ENCODE results near the gene XAB2. TPM values are rescaled to one million over a fixed set of nuclear protein-coding genes. Genes with fewer than 3 reads are reported as not detected.
A peak's percentile ranks its signal among the peaks of the same experiment; 100 is the strongest.

XAB2 gene
- total RNA-seq, 1 experiment from 2014 or later = 36.9 TPM

DNA sequence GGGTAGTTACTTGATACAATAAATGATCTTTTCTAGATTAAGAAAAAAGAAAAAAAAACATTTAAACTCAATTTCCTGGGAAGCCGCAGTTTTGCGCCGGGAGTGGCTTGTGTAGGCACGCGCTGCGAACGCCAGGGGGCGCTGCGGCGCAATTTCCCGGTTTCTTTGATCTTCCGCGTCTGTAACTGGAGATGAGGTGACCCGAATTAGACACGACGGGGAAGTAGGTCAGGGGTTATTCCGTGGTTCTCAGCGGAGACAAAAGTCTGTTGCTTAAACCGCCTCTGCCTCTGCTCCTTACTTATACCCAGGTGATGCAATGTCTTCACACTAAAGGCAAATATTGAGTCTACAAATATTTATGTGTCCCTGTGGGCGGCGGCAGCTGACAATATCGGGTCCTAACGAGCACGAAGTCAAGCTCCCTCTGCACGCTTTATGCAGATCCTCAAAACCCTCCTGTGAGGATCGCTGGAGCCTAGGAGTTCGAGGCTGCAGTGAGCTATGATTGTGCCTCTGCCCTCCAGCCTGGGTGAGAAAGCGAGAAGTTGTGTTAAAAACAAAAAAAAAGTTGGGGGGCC lies 22.8 kb upstream of the XAB2 start:
- H3K4me3 ChIP-seq (ENCODE audit: low read depth in 2 of 2, low read length in 2 of 2) = peak overlapping the region; percentile 25 to 58
- H3K36me3 ChIP-seq (ENCODE audit: control insufficient read depth, insufficient read depth, low read length) = no peaks in the 10 kb centered on the region
- ATAC-seq (peak; percentile 70), DNase-seq (ENCODE audit: low read depth, low spot score) (peak; percentile 70)
- no peaks in the 10 kb centered on the region for H3K4me1 ChIP-seq (ENCODE audit: control insufficient read depth, insufficient read depth, low read length)
- in situ Hi-C loops (cut with HindIII; ENCODE audit: low pct_unique_long_range_greater_than_20kb, low sequenced_read_pairs) = no loop called here
- BruUV-seq (replicated peaks) = no TSS peak
- intact Hi-C loops (cut with micrococcal nuclease; ENCODE audit: unreplicated experiment) = no loop called here
- H3K27me3 ChIP-seq (ENCODE audit: control insufficient read depth, insufficient read depth, low read length) = no peaks in the 10 kb centered on the region
- TF ChIP-seq TCF7L2 (IDR thresholded peaks at IDR 0.05; ENCODE audit: low read depth, low read length) (peak; percentile 100), SIN3A (IDR thresholded peaks at IDR 0.05; ENCODE audit: borderline replicate concordance, insufficient read depth, low read depth, low read length) (no peak)
- TF ChIP-seq, protein P1, sequence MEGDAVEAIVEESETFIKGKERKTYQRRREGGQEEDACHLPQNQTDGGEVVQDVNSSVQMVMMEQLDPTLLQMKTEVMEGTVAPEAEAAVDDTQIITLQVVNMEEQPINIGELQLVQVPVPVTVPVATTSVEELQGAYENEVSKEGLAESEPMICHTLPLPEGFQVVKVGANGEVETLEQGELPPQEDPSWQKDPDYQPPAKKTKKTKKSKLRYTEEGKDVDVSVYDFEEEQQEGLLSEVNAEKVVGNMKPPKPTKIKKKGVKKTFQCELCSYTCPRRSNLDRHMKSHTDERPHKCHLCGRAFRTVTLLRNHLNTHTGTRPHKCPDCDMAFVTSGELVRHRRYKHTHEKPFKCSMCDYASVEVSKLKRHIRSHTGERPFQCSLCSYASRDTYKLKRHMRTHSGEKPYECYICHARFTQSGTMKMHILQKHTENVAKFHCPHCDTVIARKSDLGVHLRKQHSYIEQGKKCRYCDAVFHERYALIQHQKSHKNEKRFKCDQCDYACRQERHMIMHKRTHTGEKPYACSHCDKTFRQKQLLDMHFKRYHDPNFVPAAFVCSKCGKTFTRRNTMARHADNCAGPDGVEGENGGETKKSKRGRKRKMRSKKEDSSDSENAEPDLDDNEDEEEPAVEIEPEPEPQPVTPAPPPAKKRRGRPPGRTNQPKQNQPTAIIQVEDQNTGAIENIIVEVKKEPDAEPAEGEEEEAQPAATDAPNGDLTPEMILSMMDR (IDR thresholded peaks at IDR 0.05) = peak; percentile 94
- TF ChIP-seq, protein P2, sequence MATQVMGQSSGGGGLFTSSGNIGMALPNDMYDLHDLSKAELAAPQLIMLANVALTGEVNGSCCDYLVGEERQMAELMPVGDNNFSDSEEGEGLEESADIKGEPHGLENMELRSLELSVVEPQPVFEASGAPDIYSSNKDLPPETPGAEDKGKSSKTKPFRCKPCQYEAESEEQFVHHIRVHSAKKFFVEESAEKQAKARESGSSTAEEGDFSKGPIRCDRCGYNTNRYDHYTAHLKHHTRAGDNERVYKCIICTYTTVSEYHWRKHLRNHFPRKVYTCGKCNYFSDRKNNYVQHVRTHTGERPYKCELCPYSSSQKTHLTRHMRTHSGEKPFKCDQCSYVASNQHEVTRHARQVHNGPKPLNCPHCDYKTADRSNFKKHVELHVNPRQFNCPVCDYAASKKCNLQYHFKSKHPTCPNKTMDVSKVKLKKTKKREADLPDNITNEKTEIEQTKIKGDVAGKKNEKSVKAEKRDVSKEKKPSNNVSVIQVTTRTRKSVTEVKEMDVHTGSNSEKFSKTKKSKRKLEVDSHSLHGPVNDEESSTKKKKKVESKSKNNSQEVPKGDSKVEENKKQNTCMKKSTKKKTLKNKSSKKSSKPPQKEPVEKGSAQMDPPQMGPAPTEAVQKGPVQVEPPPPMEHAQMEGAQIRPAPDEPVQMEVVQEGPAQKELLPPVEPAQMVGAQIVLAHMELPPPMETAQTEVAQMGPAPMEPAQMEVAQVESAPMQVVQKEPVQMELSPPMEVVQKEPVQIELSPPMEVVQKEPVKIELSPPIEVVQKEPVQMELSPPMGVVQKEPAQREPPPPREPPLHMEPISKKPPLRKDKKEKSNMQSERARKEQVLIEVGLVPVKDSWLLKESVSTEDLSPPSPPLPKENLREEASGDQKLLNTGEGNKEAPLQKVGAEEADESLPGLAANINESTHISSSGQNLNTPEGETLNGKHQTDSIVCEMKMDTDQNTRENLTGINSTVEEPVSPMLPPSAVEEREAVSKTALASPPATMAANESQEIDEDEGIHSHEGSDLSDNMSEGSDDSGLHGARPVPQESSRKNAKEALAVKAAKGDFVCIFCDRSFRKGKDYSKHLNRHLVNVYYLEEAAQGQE (IDR thresholded peaks at IDR 0.05; ENCODE audit: insufficient read depth in 1 of 2, low read depth in 2 of 2, low read length in 1 of 2) = no peak
- H3K9me3 ChIP-seq (ENCODE audit: control insufficient read depth, insufficient read depth, low read depth, low read length) = no peaks in the 10 kb centered on the region
- ChIA-PET POLR2A (no interaction called here), CTCF (interaction anchor here (0.6 to 0.7 kb wide), 2 partner anchors 39 to 428 kb away, joined by 3 to 12 read pairs; no protein-coding TSS in a partner anchor)
- H3K27ac ChIP-seq (ENCODE audit: low read length) = peak overlapping the region; percentile 39; the same call in 1 of the 2 replicates

DNA sequence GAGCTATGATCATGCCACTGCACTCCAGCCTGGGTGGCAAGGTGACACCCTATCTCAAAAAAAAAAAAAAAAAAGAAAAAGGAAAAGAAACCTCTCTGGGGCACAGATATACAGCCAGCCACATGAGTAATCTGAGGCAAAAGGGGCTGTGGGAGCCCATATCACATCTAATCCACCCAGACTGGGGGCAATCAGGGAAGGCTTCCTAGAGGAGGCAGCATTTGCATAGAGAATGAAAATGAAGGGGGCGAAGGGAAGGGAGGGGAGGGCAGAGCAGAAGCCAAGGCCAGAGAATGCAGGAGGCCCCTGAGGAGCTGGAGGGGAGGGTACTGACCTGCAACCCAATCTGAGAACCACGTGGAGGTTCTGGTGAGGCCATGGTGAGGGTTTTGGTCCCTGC lies 20.8 kb upstream of the XAB2 start:
- no peak for ATAC-seq
- ChIA-PET POLR2A (no interaction called here), CTCF (no interaction called here)
- Histone ChIP-seq H3K27me3 (ENCODE audit: control insufficient read depth, insufficient read depth, low read length) (no peaks in the 10 kb centered on the region), H3K27ac (ENCODE audit: low read length) (no peak overlapping the region), H3K4me3 (ENCODE audit: low read depth in 2 of 2, low read length in 2 of 2) (no peak overlapping the region), H3K36me3 (ENCODE audit: control insufficient read depth, insufficient read depth, low read length) (no peaks in the 10 kb centered on the region), H3K4me1 (ENCODE audit: control insufficient read depth, insufficient read depth, low read length) (no peaks in the 10 kb centered on the region), H3K9me3 (ENCODE audit: control insufficient read depth, insufficient read depth, low read depth, low read length) (no peaks in the 10 kb centered on the region)
- intact Hi-C loops (cut with micrococcal nuclease; ENCODE audit: unreplicated experiment) = no loop called here
- in situ Hi-C loops (cut with HindIII; ENCODE audit: low pct_unique_long_range_greater_than_20kb, low sequenced_read_pairs) = no loop called here
- DNase-seq (ENCODE audit: low read depth, low spot score) = no peak
- TF ChIP-seq, protein P1 (IDR thresholded peaks at IDR 0.05) = no peak
- TF ChIP-seq POLR2AphosphoS5 (IDR thresholded peaks at IDR 0.05; ENCODE audit: low read depth, low read length) = no peak
- BruUV-seq (replicated peaks) = no TSS peak
